DMS153 treated with DMSO at 0.1 percent for 48 hours (cell line): ENCODE measurements around the gene RET.
A peak's percentile ranks its signal among the peaks of the same experiment; 100 is the strongest.

Experiments used
- DNase-seq: peaks from one replicate; lab custom pipeline; 2025; ENCODE audit not compliant: unreplicated experiment; lab: John Stamatoyannopoulos, UW

RET gene

GRCh38 chr10:43160921-43161255, 84.0 kb downstream of the RET start:
- DNase-seq = no peak

GRCh38 chr10:43162604-43163003, 85.7 kb downstream of the RET start:
- no peak for DNase-seq

- DNase-seq = peak; percentile 30
Observed at GRCh38 chr10:43166207-43166879, 89.5 kb downstream of the RET start.

- peak; percentile 44 for DNase-seq
Observed at GRCh38 chr10:43166880-43167497, 90.1 kb downstream of the RET start.

- no peak for DNase-seq
Observed at GRCh38 chr10:43167498-43167889, 90.6 kb downstream of the RET start.

- no peak for DNase-seq
Observed at GRCh38 chr10:43170491-43170890, 93.6 kb downstream of the RET start.

- DNase-seq = no peak
Observed at GRCh38 chr10:43172645-43173044, 95.8 kb downstream of the RET start.

GRCh38 chr10:43173120-43173519, 96.3 kb downstream of the RET start:
- no peak for DNase-seq

- no peak for DNase-seq
Observed at GRCh38 chr10:43174969-43175368, 98.1 kb downstream of the RET start.

GRCh38 chr10:43176271-43176670, 99.4 kb downstream of the RET start:
- DNase-seq = no peak

- DNase-seq = no peak
Observed at GRCh38 chr10:43177595-43177994, 100.7 kb downstream of the RET start.
